K562 (cell line): Measurements from ENCODE around the gene USP37. TPM values are rescaled to one million over a fixed set of nuclear protein-coding genes. Genes with fewer than 3 reads are reported as not detected.

Experiments used
- ATAC-seq: fragments of 200-7000 bp; cut with Tn5 transposase; 3 replicates; pipeline ENCODE4 v1.9.1; 2020; ENCODE audit warnings: moderate library complexity
- BruUV-seq: library from RNA; stranded (reverse); fragments of 400-500 nt; replicated peaks from 2 replicates; lab custom pipeline; 2021; lab: Mats Ljungman, UMichigan
- CTCF ChIA-PET: fragments of 300-600 bp; formaldehyde crosslinking; extraction: SDS; loops from one replicate; lab custom pipeline; 2021; ENCODE audit warnings: low intra/inter-chr PET ratio; lab: Yijun Ruan, JAX
- POLR2A ChIA-PET: fragments of 300-600, 350-650 bp; sonication (Branson Sonifier 250); formaldehyde crosslinking; extraction: SDS; loops from one replicate; lab custom pipeline; 2021; ENCODE audit warnings: antibody characterized with exemption, inconsistent platforms; lab: Yijun Ruan, JAX
- DNase-seq, 4 experiments: peaks; one replicate each; pipeline versions ENCODE4 v3.0.0 to v3.0.0-alpha.2; 2011 to 2018; ENCODE audit warnings: low spot score in 3 of 4, mixed read lengths in 3 of 4; ENCODE audit errors: extremely low read depth in 1 of 4
- FAIRE-seq: peaks from 2 replicates; lab custom pipeline; 2011; peaks lifted over from hg19 to GRCh38; lab: Jason Lieb, UNC
- H2AFZ ChIP-seq: 2 replicates; pipeline ENCODE4 v1.6.0; 2011; ENCODE audit warnings: low read depth, low read length, control low read depth, inconsistent platforms
- H3K27ac ChIP-seq: fragments of 200-600 bp; 3 replicates; pipeline ENCODE4 v1.8.0; 2011; ENCODE audit warnings: low read depth, mild to moderate bottlenecking, control low read depth, inconsistent platforms, low read length, moderate library complexity, mixed read lengths; ENCODE audit errors: extremely low read depth
- H3K27me3 ChIP-seq, 2 experiments: fragments of 300-600 bp in 1 of 2; 2 replicates in 1 of 2; 3 replicates in 1 of 2; pipeline versions ENCODE4 v1.6.0 to v1.8.0; 2011; ENCODE audit warnings: inconsistent platforms in 2 of 2, low read length in 2 of 2, mild to moderate bottlenecking in 1 of 2, mixed read lengths in 1 of 2, moderate library complexity in 1 of 2; ENCODE audit not compliant: control insufficient read depth in 2 of 2, insufficient read depth in 2 of 2
- H3K36me3 ChIP-seq: fragments of 300-600 bp; 3 replicates; pipeline ENCODE4 v1.8.0; 2011; ENCODE audit warnings: mild to moderate bottlenecking, low read length, inconsistent platforms; ENCODE audit not compliant: control insufficient read depth, insufficient read depth
- H3K4me1 ChIP-seq, 2 experiments: fragments of 200-600 bp in 1 of 2; replicated peaks in 1 of 2; 2 replicates in 1 of 2; 3 replicates in 1 of 2; pipeline versions ENCODE4 v1.5.1 to v1.8.0; 2011; ENCODE audit warnings: inconsistent platforms in 2 of 2, low read length in 2 of 2, mild to moderate bottlenecking in 1 of 2, mixed read lengths in 1 of 2, moderate library complexity in 1 of 2; ENCODE audit not compliant: control insufficient read depth in 2 of 2, insufficient read depth in 2 of 2
- H3K4me2 ChIP-seq: 2 replicates; pipeline ENCODE4 v1.6.1; 2011; ENCODE audit warnings: low read length, control low read depth, inconsistent platforms, mixed read lengths; ENCODE audit not compliant: insufficient read depth
- H3K4me3 ChIP-seq: fragments of 200-600 bp; sonication (generic), shearing (Covaris generic); 2 replicates; pipeline ENCODE4 v1.5.1; 2016; ENCODE audit warnings: control low read depth, inconsistent platforms
- H3K79me2 ChIP-seq: fragments of 200-600 bp; 3 replicates; pipeline ENCODE4 v1.8.0; 2011; ENCODE audit warnings: low read length, inconsistent platforms; ENCODE audit not compliant: control insufficient read depth, insufficient read depth
- H3K9ac ChIP-seq, 2 experiments: 2 replicates each; pipeline versions ENCODE4 v1.6.0 to v1.6.1; 2011; ENCODE audit warnings: low read depth in 2 of 2, low read length in 2 of 2, control low read depth in 1 of 2, inconsistent platforms in 1 of 2, mild to moderate bottlenecking in 1 of 2, mixed read lengths in 1 of 2; ENCODE audit not compliant: insufficient read depth in 1 of 2
- H3K9me1 ChIP-seq: one replicate; pipeline ENCODE4 v1.6.0; 2011; ENCODE audit warnings: inconsistent platforms, mild to moderate bottlenecking, low read length, moderate library complexity; ENCODE audit not compliant: control insufficient read depth, insufficient read depth
- H3K9me3 ChIP-seq: replicated peaks from 2 replicates; pipeline ENCODE4 v1.5.1; 2011; ENCODE audit warnings: low read depth, low read length, inconsistent platforms; ENCODE audit not compliant: control insufficient read depth, insufficient read depth
- H4K20me1 ChIP-seq: replicated peaks from 2 replicates; pipeline ENCODE4 v1.6.1; 2011; ENCODE audit warnings: low read length, inconsistent platforms, mixed read lengths; ENCODE audit not compliant: control insufficient read depth, insufficient read depth
- CBX5 ChIP-seq: IDR thresholded peaks from 2 replicates; pipeline ENCODE4 v1.6.1; 2014; ENCODE audit warnings: low read depth, borderline replicate concordance
- CCNT2 ChIP-seq: IDR thresholded peaks from 2 replicates; pipeline ENCODE4 v1.6.1; 2011; ENCODE audit warnings: borderline replicate concordance, low read depth, mild to moderate bottlenecking, moderate library complexity, mixed read lengths, low read length; ENCODE audit not compliant: insufficient read length; ENCODE audit errors: extremely low read depth
- DDX20 ChIP-seq: fragments of 450-650 bp; IDR thresholded peaks from 2 replicates; pipeline ENCODE4 v1.6.1; 2016; ENCODE audit warnings: missing genetic modification characterization, low read depth, mild to moderate bottlenecking, missing compliant biosample characterization, moderate library complexity
- E2F8 ChIP-seq: fragments of 450-650 bp; IDR thresholded peaks from 2 replicates; pipeline ENCODE4 v1.7.1; 2018; ENCODE audit warnings: mild to moderate bottlenecking, low read depth; ENCODE audit not compliant: partially characterized antibody
- POLR2G ChIP-seq: fragments of 200-400 bp; formaldehyde crosslinking; IDR thresholded peaks from 2 replicates; pipeline ENCODE4 v1.6.1; 2017; ENCODE audit warnings: low read depth, mild to moderate bottlenecking, antibody characterized with exemption, low read length, moderate library complexity
- RBFOX2 ChIP-seq: fragments of 200-400 bp; formaldehyde crosslinking; IDR thresholded peaks from 2 replicates; pipeline ENCODE4 v1.6.1; 2017; ENCODE audit warnings: low read depth, mild to moderate bottlenecking, low read length, moderate library complexity
- ZNF347 ChIP-seq: fragments of 450-650 bp; formaldehyde crosslinking; IDR thresholded peaks from 2 replicates; pipeline ENCODE4 v1.4.0; 2020; ENCODE audit warnings: low read depth, mild to moderate bottlenecking, moderate library complexity
- ZNF644 ChIP-seq: fragments of 200-800 bp; sonication (Bioruptor generic); IDR thresholded peaks from 2 replicates; pipeline ENCODE4 v1.6.1; 2016; ENCODE audit warnings: low read depth, missing genetic modification characterization, missing compliant biosample characterization
- ZNF717 ChIP-seq: fragments of 250-450 bp; sonication (Bioruptor Pico); IDR thresholded peaks from 2 replicates; pipeline ENCODE4 v1.5.0; 2021
- WGBS: fragments of 100-300 bp; shearing (Covaris generic); methylation state at CpG from one replicate; pipeline ENCODE4 v1.1.6; 2016; ENCODE audit warnings: low coverage, mixed read lengths; ENCODE audit not compliant: insufficient coverage; ENCODE audit errors: missing lambda C conversion rate; 5-methylcytosine and 5-hydroxymethylcytosine counted together
- in situ Hi-C: fragments of 300-500 bp; cut with MboI; formaldehyde crosslinking; loops from 4 replicates; pipeline ENCODE4 v1.15.0; 2018; ENCODE audit warnings: inconsistent platforms, mixed read lengths
- intact Hi-C: fragments of 100-400 bp; cut with micrococcal nuclease; formaldehyde crosslinking; loops from 2 replicates; pipeline ENCODE4 v1.14.2; 2022
- polyA plus RNA-seq, 8 experiments: library from polyadenylated mRNA; depleted of rRNA in 4 of 8; stranded (reverse) in 5 of 8; unstranded in 3 of 8; fragments of >200 nt; fragmentation: Nextera tagmentation in 2 of 8; fragmentation: Illumina TruSeq in 1 of 8; extraction: Ambion mirVana in 2 of 8; extraction: Trizol in 1 of 8; gene quantifications; 2 replicates each; pipeline versions ENCODE4 v1.2.1 to v1.2.3, GENCODE V29; 2011 to 2014; ENCODE audit warnings: inconsistent platforms in 1 of 8, missing spikeins in 1 of 8
- total RNA-seq, 7 experiments: library from RNA; depleted of rRNA in 6 of 7; stranded (reverse); fragments of >200 nt in 6 of 7; fragmentation: Illumina TruSeq in 2 of 7; extraction: Trizol in 2 of 7; gene quantifications; 2 replicates each; pipeline versions ENCODE4 v1.2.1 to v1.2.3, GENCODE V29; 2011 to 2021; ENCODE audit warnings: low replicate concordance in 1 of 7

Gene USP37
- total and polyA plus RNA-seq, 9 of the 15 experiments (the other 6 are each of a cell fraction or from before 2014, with no cell fraction given) = 2.0 to 14.2 (median 8.5) TPM

GRCh38 chr2:218402911-218403411, 165.2 kb downstream of the USP37 start:
- intact Hi-C loops = loop anchor here (10.0 kb wide), 1 partner anchor 242 kb away; no protein-coding TSS in a partner anchor
- Histone ChIP-seq H3K36me3 (peaks cover 46% of the 10 kb centered on the region; the same call in 2 of the 3 replicates), H3K9me1 (no peaks in the 10 kb centered on the region), H3K4me3 (no peak overlapping the region), H3K4me2 (no peak overlapping the region), H3K79me2 (peaks cover 42% of the 10 kb centered on the region), H3K9me3 (no peaks in the 10 kb centered on the region), H2AFZ (no peak overlapping the region), H4K20me1 (no peaks in the 10 kb centered on the region), H3K9ac (peak overlapping the region in 1 of 2 experiments; percentile 40; a peak in 2 of 4 replicates), H3K27ac (no peak overlapping the region), H3K4me1 (peaks cover 25 to 85% of the 10 kb centered on the region in 2 experiments; a peak in 4 of 5 replicates), H3K27me3 (no peaks in the 10 kb centered on the region)
- ChIA-PET POLR2A (interaction anchor here (0.9 to 2.8 kb wide), 2 partner anchors 9 to 117 kb away, joined by 3 to 7 read pairs; no protein-coding TSS in a partner anchor), CTCF (no interaction called here)
- WGBS = 88% methylated on average over 6 of the region's 26 CpGs
- no TSS peak for BruUV-seq
- in situ Hi-C loops = no loop called here
- ATAC-seq (no peak), FAIRE-seq (no peak), DNase-seq (no peak)
- TF ChIP-seq POLR2G = peak; percentile 45; the same call in 1 of the 2 replicates
- no peak for TF ChIP-seq DDX20 (tag)
- 0 out of 2 replicates have a peak, but pooled peaks have one; percentile 53 for TF ChIP-seq RBFOX2
- TF ChIP-seq, all 486 proteins: peak for 2

- CTCF ChIA-PET = no interaction called here
- no TSS peak for BruUV-seq
- TF ChIP-seq ZNF644 (tag) = no peak
- no peak for TF ChIP-seq E2F8
- TF ChIP-seq ZNF717 (CRISPR knock-in tag) = no peak
- TF ChIP-seq CCNT2 = no peak
- no peak for TF ChIP-seq ZNF347 (CRISPR knock-in tag)
- no peak for TF ChIP-seq CBX5
Measured at GRCh38 chr2:218402491-218402901, 165.7 kb downstream of the USP37 start.

More at GRCh38 chr2:218402491-218402901, 165.7 kb downstream of the USP37 start:
- no peaks in the 10 kb centered on the region for H3K9me3 ChIP-seq
- H3K9ac ChIP-seq = peak overlapping the region in 1 of 2 experiments; percentile 40; a peak in 2 of 4 replicates
- no peaks in the 10 kb centered on the region for H4K20me1 ChIP-seq
- no peak overlapping the region for H2AFZ ChIP-seq
- H3K9me1 ChIP-seq = no peaks in the 10 kb centered on the region
- in situ Hi-C loops (no loop called here), intact Hi-C loops (loop anchor here (10.0 kb wide), 1 partner anchor 242 kb away; no protein-coding TSS in a partner anchor)
- POLR2A ChIA-PET = interaction anchor here (2.8 kb wide), 1 partner anchor 9 kb away, joined by 7 read pairs; no protein-coding TSS in a partner anchor
- no peaks in the 10 kb centered on the region for H3K27me3 ChIP-seq
- H3K4me1 ChIP-seq = peaks cover 21 to 85% of the 10 kb centered on the region in 2 experiments; a peak in 4 of 5 replicates
- no peak for DNase-seq
- FAIRE-seq = no peak
- H3K4me2 ChIP-seq = no peak overlapping the region
- H3K27ac ChIP-seq = no peak overlapping the region
- peaks cover 46% of the 10 kb centered on the region; the same call in 2 of the 3 replicates for H3K36me3 ChIP-seq
- peaks cover 47% of the 10 kb centered on the region for H3K79me2 ChIP-seq
- WGBS = 91% methylated on average over 8 of the region's 8 CpGs
- no peak for ATAC-seq
- no peak overlapping the region for H3K4me3 ChIP-seq
